OCI-LY7 (cell line): ENCODE measurements around the gene LEAP2. TPM values are rescaled to one million over a fixed set of nuclear protein-coding genes. Genes with fewer than 3 reads are reported as not detected.
"Not testable (repeated sequence)": the region's sequence is repeated elsewhere in the genome, so short reads cannot be mapped to it uniquely, and the experiment has no call there.

ENCODE experiments used
- BruUV-seq: library from RNA; stranded (reverse); fragments of 400-500 nt; replicated peaks from 2 replicates; lab custom pipeline; 2021; lab: Mats Ljungman, UMichigan
- CTCF ChIA-PET: fragments of 300-600 bp; sonication (Branson Sonifier 250); formaldehyde crosslinking; loops from one replicate; lab custom pipeline; 2022; ENCODE audit warnings: antibody characterized with exemption; ENCODE audit not compliant: unreplicated experiment; lab: Charles Lee
- POLR2A ChIA-PET: fragments of 300-600 bp; sonication (Branson Sonifier 250); formaldehyde crosslinking; loops from one replicate; lab custom pipeline; 2022; ENCODE audit warnings: antibody characterized with exemption; lab: Charles Lee
- DNase-seq: peaks from one replicate; pipeline ENCODE4 v3.0.0-alpha.2; 2015; ENCODE audit warnings: low spot score
- H2AFZ ChIP-seq: fragments of 200-600 bp; sonication (generic), shearing (Covaris generic); 2 replicates; pipeline ENCODE4 v1.6.1; 2014; ENCODE audit warnings: mild to moderate bottlenecking, antibody characterized with exemption, low read length, moderate library complexity
- H3K27ac ChIP-seq: fragments of 200-600 bp; sonication (generic); 2 replicates; pipeline ENCODE4 v1.5.1; 2014; ENCODE audit warnings: mixed run types, low read depth, mild to moderate bottlenecking, moderate library complexity, low read length, inconsistent platforms; ENCODE audit not compliant: poor library complexity, severe bottlenecking
- H3K36me3 ChIP-seq: fragments of 200-600 bp; sonication (generic); 2 replicates; pipeline ENCODE4 v1.6.1; 2014; ENCODE audit warnings: mild to moderate bottlenecking, antibody characterized with exemption, low read length, moderate library complexity, mixed read lengths; ENCODE audit not compliant: insufficient read depth
- H3K4me1 ChIP-seq: fragments of 200-600 bp; sonication (generic); 2 replicates; pipeline ENCODE4 v1.5.1; 2014; ENCODE audit warnings: mild to moderate bottlenecking, low read length; ENCODE audit not compliant: insufficient read depth, poor library complexity, severe bottlenecking
- H3K4me2 ChIP-seq: fragments of 200-600 bp; sonication (generic); 2 replicates; pipeline ENCODE4 v1.6.1; 2014; ENCODE audit warnings: mild to moderate bottlenecking, low read length
- H3K4me3 ChIP-seq: fragments of 200-600 bp; sonication (generic); 2 replicates; pipeline ENCODE4 v1.5.1; 2014; ENCODE audit warnings: mild to moderate bottlenecking, low read depth, low read length; ENCODE audit not compliant: poor library complexity, severe bottlenecking
- H3K79me2 ChIP-seq: fragments of 200-600 bp; sonication (generic); 2 replicates; pipeline ENCODE4 v1.6.1; 2016; ENCODE audit warnings: low read depth, mild to moderate bottlenecking, low read length, moderate library complexity, mixed read lengths; ENCODE audit not compliant: insufficient read depth
- H3K9me2 ChIP-seq: fragments of 200-600 bp; sonication (generic); 2 replicates; pipeline ENCODE4 v1.6.1; 2016; ENCODE audit warnings: mild to moderate bottlenecking, low read length, mixed read lengths; ENCODE audit not compliant: insufficient read depth
- H3K9me3 ChIP-seq: fragments of 200-600 bp; sonication (generic); 2 replicates; pipeline ENCODE4 v1.6.1; 2014; ENCODE audit warnings: mild to moderate bottlenecking, mixed run types, low read length, mixed read lengths
- H4K20me1 ChIP-seq: fragments of 200-600 bp; sonication (generic); 2 replicates; pipeline ENCODE4 v1.6.1; 2014; ENCODE audit warnings: mild to moderate bottlenecking, antibody characterized with exemption, low read length, moderate library complexity, mixed read lengths; ENCODE audit not compliant: insufficient read depth
- EZH2phosphoT487 ChIP-seq: fragments of 200-600 bp; sonication (generic); IDR thresholded peaks from 2 replicates; pipeline ENCODE4 v1.6.1; 2018; ENCODE audit warnings: low read depth, borderline replicate concordance, mild to moderate bottlenecking, mixed run types, antibody characterized with exemption, low read length, moderate library complexity, mixed read lengths
- intact Hi-C: fragments of 100-400 bp; cut with micrococcal nuclease; formaldehyde crosslinking; loops from one replicate; pipeline ENCODE4 v1.10.0; 2022; ENCODE audit not compliant: unreplicated experiment
- total RNA-seq, 2 experiments: library from RNA; depleted of rRNA in 1 of 2; stranded (reverse); fragments of >200 nt in 1 of 2; shearing (Covaris generic) in 1 of 2; gene quantifications; 2 replicates each; pipeline ENCODE4 v1.2.3, GENCODE V29; 2014 to 2022
- TF ChIP-seq, protein P1 (sequence below): fragments of 200-600 bp; sonication (generic); conservative IDR thresholded peaks from 2 replicates; pipeline ENCODE4 v1.5.1; 2014; ENCODE audit warnings: mild to moderate bottlenecking, antibody characterized with exemption, low read length, moderate library complexity, mixed read lengths

The LEAP2 gene
- total RNA-seq, 2 experiments from 2014 or later: 4.4 to 5.6 TPM

DNA sequence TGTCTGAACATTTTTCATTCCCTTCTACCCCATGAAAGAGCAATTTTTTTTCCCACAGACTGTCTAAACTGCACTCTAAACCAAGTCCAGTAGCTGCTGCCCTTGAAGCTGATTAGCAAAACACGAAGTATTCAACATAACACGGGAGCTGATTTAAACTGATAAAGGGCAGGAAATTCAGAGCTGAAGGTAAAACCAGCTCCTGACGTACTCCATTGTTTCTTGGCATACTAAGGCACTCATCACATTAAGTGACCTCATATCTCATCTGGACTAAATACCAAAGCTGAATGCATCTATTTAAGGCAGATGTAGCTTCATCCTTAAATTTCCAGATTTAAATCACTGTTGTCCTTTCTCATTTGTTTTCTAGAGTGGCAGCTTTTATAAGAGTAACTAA is 19.2 kb upstream of the LEAP2 start:
- CTCF ChIA-PET: interaction anchor here (1.1 to 1.2 kb wide), 2 partner anchors 9 to 481 kb away, joined by 3 read pairs; no protein-coding TSS in a partner anchor
- no peaks in the 10 kb centered on the region for H3K4me1 ChIP-seq
- TF ChIP-seq EZH2phosphoT487: no peak
- TF ChIP-seq, protein P1, sequence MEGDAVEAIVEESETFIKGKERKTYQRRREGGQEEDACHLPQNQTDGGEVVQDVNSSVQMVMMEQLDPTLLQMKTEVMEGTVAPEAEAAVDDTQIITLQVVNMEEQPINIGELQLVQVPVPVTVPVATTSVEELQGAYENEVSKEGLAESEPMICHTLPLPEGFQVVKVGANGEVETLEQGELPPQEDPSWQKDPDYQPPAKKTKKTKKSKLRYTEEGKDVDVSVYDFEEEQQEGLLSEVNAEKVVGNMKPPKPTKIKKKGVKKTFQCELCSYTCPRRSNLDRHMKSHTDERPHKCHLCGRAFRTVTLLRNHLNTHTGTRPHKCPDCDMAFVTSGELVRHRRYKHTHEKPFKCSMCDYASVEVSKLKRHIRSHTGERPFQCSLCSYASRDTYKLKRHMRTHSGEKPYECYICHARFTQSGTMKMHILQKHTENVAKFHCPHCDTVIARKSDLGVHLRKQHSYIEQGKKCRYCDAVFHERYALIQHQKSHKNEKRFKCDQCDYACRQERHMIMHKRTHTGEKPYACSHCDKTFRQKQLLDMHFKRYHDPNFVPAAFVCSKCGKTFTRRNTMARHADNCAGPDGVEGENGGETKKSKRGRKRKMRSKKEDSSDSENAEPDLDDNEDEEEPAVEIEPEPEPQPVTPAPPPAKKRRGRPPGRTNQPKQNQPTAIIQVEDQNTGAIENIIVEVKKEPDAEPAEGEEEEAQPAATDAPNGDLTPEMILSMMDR: no peak
- H3K27ac ChIP-seq: no peak overlapping the region
- no peak overlapping the region for H2AFZ ChIP-seq
- H3K36me3 ChIP-seq: no peaks in the 10 kb centered on the region
- H3K79me2 ChIP-seq: no peaks in the 10 kb centered on the region
- no peak for DNase-seq
- H3K4me3 ChIP-seq: no peak overlapping the region
- H3K9me2 ChIP-seq: no peaks in the 10 kb centered on the region
- POLR2A ChIA-PET: interaction anchor here (1.2 to 2.4 kb wide), 3 partner anchors 9 to 12 kb away, joined by 3 to 15 read pairs (median 7); partner anchors contain the start of genes GDF9 and UQCRQ
- no TSS peak for BruUV-seq
- intact Hi-C loops: no loop called here
- H3K9me3 ChIP-seq: no peaks in the 10 kb centered on the region
- no peak overlapping the region for H3K4me2 ChIP-seq
- H4K20me1 ChIP-seq: no peaks in the 10 kb centered on the region

DNA sequence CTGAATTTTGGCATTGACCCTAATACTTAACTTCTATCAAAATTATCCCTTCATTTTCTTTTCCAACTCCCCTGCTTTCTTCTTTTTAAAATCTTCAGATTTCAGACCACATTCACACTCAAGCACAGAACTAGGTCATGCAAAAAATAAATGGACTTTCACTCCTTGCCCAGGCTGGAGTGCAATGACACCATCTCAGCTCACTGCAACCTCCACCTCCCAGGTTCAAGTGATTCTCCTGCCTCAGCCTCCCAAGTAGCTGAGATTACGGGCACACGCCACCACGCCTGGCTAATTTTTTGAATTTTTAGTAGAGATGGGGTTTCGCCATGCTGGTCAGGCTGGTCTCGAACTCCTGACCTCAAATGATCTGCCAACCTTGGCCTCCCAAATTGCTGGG is 18.5 kb upstream of the LEAP2 start:
- H4K20me1 ChIP-seq, H3K4me3 ChIP-seq, H3K9me3 ChIP-seq, H3K9me2 ChIP-seq, H3K36me3 ChIP-seq, H3K27ac ChIP-seq, BruUV-seq, intact Hi-C loops, H3K4me1 ChIP-seq, H3K4me2 ChIP-seq, H2AFZ ChIP-seq, H3K79me2 ChIP-seq, DNase-seq: not testable (repeated sequence)
- POLR2A ChIA-PET: interaction anchor here (2.4 kb wide), 2 partner anchors 9 to 11 kb away, joined by 7 to 15 read pairs; partner anchors contain the start of genes GDF9 and UQCRQ
- CTCF ChIA-PET: interaction anchor here (1.2 kb wide), 1 partner anchor 8 kb away, joined by 3 read pairs; no protein-coding TSS in a partner anchor

DNA sequence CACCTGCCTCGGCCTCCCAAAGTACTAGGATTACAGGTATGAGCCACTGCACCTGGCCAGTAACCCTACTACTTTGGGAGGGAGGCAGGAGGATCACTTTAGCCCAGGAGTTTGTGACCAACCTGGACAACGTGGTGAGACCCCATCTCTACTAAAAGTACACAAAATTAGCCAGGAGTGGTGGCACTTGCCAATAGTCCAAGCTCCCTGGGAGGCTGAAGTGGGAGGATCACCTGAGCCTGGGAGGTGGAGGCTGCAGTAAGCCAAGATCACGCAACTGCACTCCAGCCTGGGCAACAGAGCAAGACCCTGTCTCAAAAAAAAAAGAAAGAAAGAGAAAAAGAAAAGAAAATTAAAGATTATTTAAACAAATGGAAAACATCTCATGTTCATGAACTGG is 17.5 kb upstream of the LEAP2 start:
- TF ChIP-seq EZH2phosphoT487: no peak
- TF ChIP-seq, protein P1: no peak
- CTCF ChIA-PET: no interaction called here
- Histone ChIP-seq H3K36me3 (no peaks in the 10 kb centered on the region), H3K79me2 (no peaks in the 10 kb centered on the region), H3K9me3 (no peaks in the 10 kb centered on the region), H3K9me2 (no peaks in the 10 kb centered on the region), H3K27ac (no peak overlapping the region), H4K20me1 (no peaks in the 10 kb centered on the region), H2AFZ (no peak overlapping the region), H3K4me3 (no peak overlapping the region), H3K4me1 (no peaks in the 10 kb centered on the region), H3K4me2 (no peak overlapping the region)
- POLR2A ChIA-PET: interaction anchor here (2.4 kb wide), 1 partner anchor 10 kb away, joined by 7 read pairs; the partner anchor contains the start of genes GDF9 and UQCRQ
- DNase-seq: no peak
- BruUV-seq: no TSS peak
- intact Hi-C loops: no loop called here
